BJ (cell line): ENCODE results near the gene DHRS7C. TPM values are rescaled to one million over a fixed set of nuclear protein-coding genes. Genes with fewer than 3 reads are reported as not detected.

Source experiments
- CTCF ChIA-PET: fragments of 350-600 bp; formaldehyde crosslinking; extraction: SDS; loops from one replicate; lab custom pipeline; 2021; ENCODE audit warnings: antibody characterized with exemption, inconsistent platforms; lab: Yijun Ruan, JAX
- POLR2A ChIA-PET: fragments of 300-600 bp; sonication (Branson Sonifier 250); formaldehyde crosslinking; extraction: SDS; loops from one replicate; lab custom pipeline; 2021; ENCODE audit warnings: antibody characterized with exemption; lab: Charles Lee
- DNase-seq: peaks from one replicate; pipeline ENCODE4 v3.0.0-alpha.2; 2011; ENCODE audit warnings: low read depth
- H3K27me3 ChIP-seq: 2 replicates; pipeline ENCODE4 v1.6.0; 2011; ENCODE audit warnings: low read length; ENCODE audit not compliant: control insufficient read depth, insufficient read depth
- H3K36me3 ChIP-seq: 2 replicates; pipeline ENCODE4 v1.5.1; 2011; ENCODE audit warnings: low read length; ENCODE audit not compliant: control insufficient read depth, insufficient read depth
- H3K4me3 ChIP-seq: 2 replicates; pipeline ENCODE4 v1.5.1; 2011; ENCODE audit warnings: low read depth, mild to moderate bottlenecking, control low read depth, low read length
- polyA plus RNA-seq: library from polyadenylated mRNA; depleted of rRNA; stranded (reverse); fragments of >200 nt; gene quantifications from 2 replicates; pipeline ENCODE4 v1.2.3, GENCODE V29; 2011
- TF ChIP-seq, protein P1 (sequence below): IDR thresholded peaks from 2 replicates; pipeline ENCODE4 v1.5.1; 2011; ENCODE audit warnings: low read depth, mild to moderate bottlenecking, control low read depth, inconsistent platforms, low read length, moderate library complexity; ENCODE audit not compliant: insufficient read depth

DHRS7C gene
- polyA plus RNA-seq, 1 experiment: not detected

DNA sequence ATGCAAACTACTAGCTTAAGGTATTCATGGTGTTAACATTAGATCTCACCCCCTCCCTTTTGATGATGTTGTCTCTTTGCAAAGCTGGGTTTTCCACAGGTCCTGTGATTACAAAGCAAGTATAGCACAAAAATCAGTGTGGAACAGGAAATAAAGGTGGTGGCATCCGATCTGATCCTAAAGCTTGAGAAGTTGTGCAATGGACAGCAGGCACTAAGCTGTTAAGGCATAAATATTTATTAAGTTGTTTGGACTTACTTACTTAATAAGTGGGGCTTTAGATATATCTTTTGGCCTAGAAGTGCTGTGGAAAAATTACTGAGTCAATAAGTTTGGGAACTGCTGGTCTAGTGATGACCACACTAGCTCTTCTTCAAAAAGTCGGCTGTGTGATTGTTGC, 39.3 kb upstream of the DHRS7C start:
- Histone ChIP-seq H3K27me3 (no peaks in the 10 kb centered on the region), H3K4me3 (no peak overlapping the region), H3K36me3 (no peaks in the 10 kb centered on the region)
- DNase-seq: no peak
- POLR2A ChIA-PET: no interaction called here
- TF ChIP-seq, protein P1, sequence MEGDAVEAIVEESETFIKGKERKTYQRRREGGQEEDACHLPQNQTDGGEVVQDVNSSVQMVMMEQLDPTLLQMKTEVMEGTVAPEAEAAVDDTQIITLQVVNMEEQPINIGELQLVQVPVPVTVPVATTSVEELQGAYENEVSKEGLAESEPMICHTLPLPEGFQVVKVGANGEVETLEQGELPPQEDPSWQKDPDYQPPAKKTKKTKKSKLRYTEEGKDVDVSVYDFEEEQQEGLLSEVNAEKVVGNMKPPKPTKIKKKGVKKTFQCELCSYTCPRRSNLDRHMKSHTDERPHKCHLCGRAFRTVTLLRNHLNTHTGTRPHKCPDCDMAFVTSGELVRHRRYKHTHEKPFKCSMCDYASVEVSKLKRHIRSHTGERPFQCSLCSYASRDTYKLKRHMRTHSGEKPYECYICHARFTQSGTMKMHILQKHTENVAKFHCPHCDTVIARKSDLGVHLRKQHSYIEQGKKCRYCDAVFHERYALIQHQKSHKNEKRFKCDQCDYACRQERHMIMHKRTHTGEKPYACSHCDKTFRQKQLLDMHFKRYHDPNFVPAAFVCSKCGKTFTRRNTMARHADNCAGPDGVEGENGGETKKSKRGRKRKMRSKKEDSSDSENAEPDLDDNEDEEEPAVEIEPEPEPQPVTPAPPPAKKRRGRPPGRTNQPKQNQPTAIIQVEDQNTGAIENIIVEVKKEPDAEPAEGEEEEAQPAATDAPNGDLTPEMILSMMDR: no peak
- CTCF ChIA-PET: interaction anchor here (0.7 to 1.4 kb wide), 2 partner anchors 8 to 10 kb away, joined by 3 to 4 read pairs; no protein-coding TSS in a partner anchor

DNA sequence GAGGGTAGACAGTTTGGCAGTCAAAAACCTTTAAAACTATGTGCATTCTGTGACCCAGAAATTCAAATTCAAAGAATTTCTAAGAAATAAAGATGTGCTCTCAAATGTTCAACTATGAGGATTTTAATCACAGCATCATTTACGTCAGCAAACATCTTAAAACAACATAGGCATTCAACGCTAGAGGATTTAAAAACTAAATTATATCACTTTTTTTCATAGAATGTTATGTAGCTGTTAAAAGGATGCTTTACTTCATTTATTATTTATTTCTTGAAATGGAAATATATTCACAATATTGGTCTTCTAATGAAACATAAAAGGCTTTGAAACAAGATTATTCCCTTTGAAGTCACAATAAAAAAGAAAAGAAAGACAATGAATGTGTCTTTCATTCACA, 38.0 kb upstream of the DHRS7C start:
- Histone ChIP-seq H3K4me3 (no peak overlapping the region), H3K36me3 (no peaks in the 10 kb centered on the region), H3K27me3 (no peaks in the 10 kb centered on the region)
- DNase-seq: no peak
- TF ChIP-seq, protein P1: no peak
- ChIA-PET POLR2A (no interaction called here), CTCF (no interaction called here)

DNA sequence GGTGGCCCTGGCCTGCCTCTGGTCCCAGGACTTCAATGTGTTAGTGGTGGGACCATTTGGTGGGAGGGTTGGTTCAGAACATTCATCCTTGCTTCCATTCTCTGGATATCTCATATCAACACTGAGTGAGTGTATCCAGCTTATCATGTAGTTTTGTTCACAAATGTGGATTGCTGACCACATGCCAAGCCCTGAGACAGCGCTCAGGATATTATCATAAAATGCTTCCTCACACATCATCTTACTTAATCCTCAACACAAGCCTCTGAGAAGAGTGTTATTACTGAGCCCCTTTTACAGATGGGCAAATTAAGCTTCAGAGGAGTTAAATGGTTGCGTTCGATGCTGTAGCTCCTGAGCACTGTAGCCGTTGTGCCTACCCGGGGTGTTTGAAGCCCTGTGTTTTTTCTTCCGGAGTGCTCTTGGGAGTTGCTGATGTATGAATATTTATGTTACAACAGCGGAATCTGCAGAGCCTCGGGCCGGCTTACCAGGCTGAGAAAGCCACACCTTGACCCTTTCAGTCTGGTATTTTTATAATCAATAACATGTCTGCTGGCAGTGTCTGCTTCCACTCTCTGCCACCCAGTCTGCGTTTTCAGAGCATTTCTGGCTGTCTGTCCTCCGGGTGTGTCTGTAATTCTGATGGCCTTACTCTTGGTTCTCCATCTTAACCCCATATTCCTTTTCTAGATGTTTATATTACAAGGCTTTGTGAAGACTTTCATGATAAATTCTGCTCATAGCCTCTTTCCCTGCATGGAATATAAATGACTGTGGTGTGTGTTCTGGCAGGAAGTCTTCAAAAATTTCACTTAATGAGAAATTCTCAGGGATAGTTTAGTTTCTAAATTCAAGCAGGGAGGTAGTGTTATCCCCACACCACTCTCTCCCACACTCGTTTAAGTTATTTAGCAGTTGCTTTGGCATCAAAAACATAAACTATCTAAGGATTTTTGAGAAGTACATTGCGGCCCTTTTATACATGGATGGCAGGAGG, 37.2 kb upstream of the DHRS7C start:
- CTCF ChIA-PET: no interaction called here

DNA sequence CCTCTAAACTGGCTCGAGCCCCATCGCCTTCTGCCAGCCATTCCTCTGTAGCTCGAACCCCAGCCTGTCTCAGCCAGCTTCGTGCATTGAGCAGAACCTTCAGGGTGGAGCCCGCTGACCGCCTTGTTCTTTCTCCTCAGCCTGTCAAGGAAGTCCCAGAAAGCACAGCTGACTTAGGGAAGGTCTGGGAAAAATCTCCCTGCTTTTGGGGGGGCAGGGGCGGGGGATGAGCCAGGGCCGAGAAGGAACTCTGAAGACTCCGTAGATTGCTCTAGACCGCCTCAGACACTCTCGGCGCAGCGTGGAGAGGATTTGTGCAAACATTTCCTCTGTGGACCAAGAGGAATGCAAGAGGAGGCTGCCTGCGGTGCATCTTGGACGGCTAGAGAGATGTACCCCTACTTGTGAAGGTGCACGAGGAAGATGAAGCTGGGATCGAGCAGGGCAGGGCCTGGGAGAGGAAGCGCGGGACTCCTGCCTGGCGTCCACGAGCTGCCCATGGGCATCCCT, 34.3 kb upstream of the DHRS7C start, which contains the start of gene GLP2R:
Gene GLP2R (plus strand): TSS at position 284 of the 510 bp plus-strand sequence. CDS start 140 bp downstream, at position 424.
- no peaks in the 10 kb centered on the region for H3K36me3 ChIP-seq
- DNase-seq: no peak
- H3K4me3 ChIP-seq: no peak within 1 kb of the TSS
- POLR2A ChIA-PET: no interaction called here
- TF ChIP-seq, protein P1: no peak
- no peaks in the 10 kb centered on the region for H3K27me3 ChIP-seq
- CTCF ChIA-PET: no interaction called here

More for the DNA sequence above, 37.2 kb upstream of the DHRS7C start:
- DNase-seq: no peak
- Histone ChIP-seq H3K4me3 (no peak overlapping the region), H3K36me3 (no peaks in the 10 kb centered on the region), H3K27me3 (no peaks in the 10 kb centered on the region)
- POLR2A ChIA-PET: no interaction called here
- TF ChIP-seq, protein P1: no peak

DNA sequence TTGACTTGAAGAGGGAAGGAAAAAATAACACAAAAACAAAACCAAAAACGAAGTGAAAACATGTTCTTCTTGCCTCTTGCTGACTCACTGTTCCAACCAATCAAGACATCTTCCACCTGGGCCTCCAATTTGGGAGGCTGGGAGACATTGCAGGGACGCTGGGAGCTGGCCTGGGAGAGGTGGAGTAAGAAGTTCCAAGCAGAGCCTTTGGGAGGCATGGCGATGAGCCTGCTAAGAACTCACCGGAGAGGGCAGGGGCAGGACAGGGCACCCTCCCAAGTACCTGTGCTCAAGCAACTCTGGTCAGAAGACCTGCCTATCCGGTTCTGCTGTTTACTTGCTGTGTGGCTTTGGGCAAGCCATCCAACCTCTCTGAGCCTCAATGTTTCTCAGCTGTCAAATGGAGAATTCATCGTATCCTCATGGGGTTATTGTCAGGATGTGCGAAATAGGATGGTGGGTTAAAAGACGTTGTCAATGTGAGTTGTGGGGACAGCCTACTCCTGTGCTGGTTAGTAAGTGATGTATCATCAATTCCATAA, 33.5 kb upstream of the DHRS7C start:
- CTCF ChIA-PET: no interaction called here

More for the DNA sequence above, 33.5 kb upstream of the DHRS7C start:
- no peaks in the 10 kb centered on the region for H3K27me3 ChIP-seq
- POLR2A ChIA-PET: no interaction called here
- TF ChIP-seq, protein P1: no peak
- no peaks in the 10 kb centered on the region for H3K36me3 ChIP-seq
- no peak overlapping the region for H3K4me3 ChIP-seq
- DNase-seq: no peak
